ENCODE data around the gene ATOSB.

Gene ATOSB

GRCh38 chr9:35079426-35080341 lies 36.0 kb downstream of the ATOSB start, which contains the start of gene FANCG (continued):
- peak; percentile 90 for TF ChIP-seq PRDM1 (tag by site-specific recombination; IDR thresholded peaks at IDR 0.05)
- TF ChIP-seq GLIS1 (tag by site-specific recombination; IDR thresholded peaks at IDR 0.05): 0 out of 2 replicates have a peak, but pooled peaks have one; percentile 28
- peak; percentile 68 for TF ChIP-seq ZBTB6 (tag by site-specific recombination; IDR thresholded peaks at IDR 0.05)
- peak; percentile 92 for TF ChIP-seq ZNF76 (tag by site-specific recombination; IDR thresholded peaks at IDR 0.05; ENCODE audit: borderline replicate concordance, low read depth)
- no peak for TF ChIP-seq ZNF146 (tag by site-specific recombination; IDR thresholded peaks at IDR 0.05)
- TF ChIP-seq ZNF558 (tag by site-specific recombination; IDR thresholded peaks at IDR 0.05): no peak
- TF ChIP-seq HIC1 (tag by site-specific recombination; IDR thresholded peaks at IDR 0.05): no peak
- no peak for TF ChIP-seq ZNF549 (tag by site-specific recombination; IDR thresholded peaks at IDR 0.05)
- TF ChIP-seq ZNF266 (tag by site-specific recombination; IDR thresholded peaks at IDR 0.05; ENCODE audit: low read depth): no peak
- TF ChIP-seq PBX3 (CRISPR knock-in tag; IDR thresholded peaks at IDR 0.05): 0 out of 2 replicates have a peak, but pooled peaks have one; percentile 42
- no peak for TF ChIP-seq OSR2 (tag by site-specific recombination; IDR thresholded peaks at IDR 0.05)
- TF ChIP-seq ZNF514 (tag by site-specific recombination; IDR thresholded peaks at IDR 0.05): no peak
- TF ChIP-seq ZSCAN30 (tag by site-specific recombination; IDR thresholded peaks at IDR 0.05): no peak
- TF ChIP-seq ZNF341 (tag by site-specific recombination; IDR thresholded peaks at IDR 0.05; ENCODE audit: low read depth): peak; percentile 86
- peak; percentile 91 for TF ChIP-seq ZNF121 (tag by site-specific recombination; IDR thresholded peaks at IDR 0.05)
- TF ChIP-seq ZNF324 (tag by site-specific recombination; IDR thresholded peaks at IDR 0.05): no peak
- TF ChIP-seq ZFP3 (tag by site-specific recombination; IDR thresholded peaks at IDR 0.05; ENCODE audit: low read depth): no peak
- TF ChIP-seq ZNF16 (tag by site-specific recombination; IDR thresholded peaks at IDR 0.05; ENCODE audit: low read depth): no peak
- TF ChIP-seq SCRT2 (tag by site-specific recombination; IDR thresholded peaks at IDR 0.05): no peak
- peak; percentile 63 for TF ChIP-seq ZFHX2 (tag by site-specific recombination; conservative IDR thresholded peaks at IDR 0.05)
- no peak for TF ChIP-seq ZNF24 (tag by site-specific recombination; IDR thresholded peaks at IDR 0.05)
- no peak for TF ChIP-seq ZNF639 (tag by site-specific recombination; IDR thresholded peaks at IDR 0.05)
- peak; percentile 44 for TF ChIP-seq ZNF366 (tag by site-specific recombination; conservative IDR thresholded peaks at IDR 0.05)
- peak; percentile 51; the same call in 1 of the 2 replicates for TF ChIP-seq ZBTB8A (tag by site-specific recombination; IDR thresholded peaks at IDR 0.05)
- TF ChIP-seq ZNF148 (tag by site-specific recombination; IDR thresholded peaks at IDR 0.05; ENCODE audit: borderline replicate concordance): no peak
- TF ChIP-seq REST (tag by site-specific recombination; IDR thresholded peaks at IDR 0.05): no peak
- peak; percentile 96 for TF ChIP-seq ZNF610 (tag by site-specific recombination; IDR thresholded peaks at IDR 0.05; ENCODE audit: borderline replicate concordance)
- no peak for TF ChIP-seq ZNF169 (tag by site-specific recombination; IDR thresholded peaks at IDR 0.05)
